Endothelial cell of umbilical vein (primary cell): ENCODE data around the gene FAM120C. TPM values are rescaled to one million over a fixed set of nuclear protein-coding genes. Genes with fewer than 3 reads are reported as not detected.

Experiments
- BruUV-seq: library from RNA; stranded (reverse); fragments of 400-500 nt; replicated peaks from 2 replicates; lab custom pipeline; 2021; lab: Mats Ljungman, UMichigan
- CTCF ChIA-PET: fragments of 300-600, 350-600 bp; sonication (Branson Sonifier 250); formaldehyde crosslinking; loops from one replicate; lab custom pipeline; 2021; ENCODE audit warnings: antibody characterized with exemption, inconsistent platforms; lab: Charles Lee
- POLR2A ChIA-PET: fragments of 300-600, 350-600 bp; sonication (Branson Sonifier 250); formaldehyde crosslinking; loops from one replicate; lab custom pipeline; 2021; ENCODE audit warnings: antibody characterized with exemption, inconsistent platforms; lab: Charles Lee
- DNase-seq: peaks from one replicate; pipeline ENCODE4 v3.0.0-alpha.2; 2011; ENCODE audit warnings: low read depth, low spot score
- FAIRE-seq: peaks from 2 replicates; lab custom pipeline; 2011; peaks lifted over from hg19 to GRCh38; lab: Jason Lieb, UNC
- H2AFZ ChIP-seq: 2 replicates; pipeline ENCODE4 v1.6.0; 2012; ENCODE audit warnings: low read depth, low read length, control low read depth, inconsistent platforms
- H3K27ac ChIP-seq: 2 replicates; pipeline ENCODE4 v1.5.1; 2011; ENCODE audit warnings: low read depth, mild to moderate bottlenecking, control low read depth, low read length, moderate library complexity; ENCODE audit not compliant: insufficient read depth
- H3K27me3 ChIP-seq, 2 experiments: 2 replicates each; pipeline versions ENCODE4 v1.6.0 to v1.6.1; 2011; ENCODE audit warnings: low read length in 2 of 2, mixed read lengths in 1 of 2; ENCODE audit not compliant: control insufficient read depth in 2 of 2, insufficient read depth in 2 of 2
- H3K36me3 ChIP-seq, 2 experiments: 2 replicates in 1 of 2; 3 replicates in 1 of 2; pipeline ENCODE4 v1.5.1; 2011; ENCODE audit warnings: low read length in 2 of 2, mild to moderate bottlenecking in 1 of 2, moderate library complexity in 1 of 2; ENCODE audit not compliant: control insufficient read depth in 2 of 2, insufficient read depth in 2 of 2; ENCODE audit errors: extremely low read depth in 1 of 2
- H3K4me1 ChIP-seq: 3 replicates; pipeline ENCODE4 v1.5.1; 2011; ENCODE audit warnings: mild to moderate bottlenecking, low read length; ENCODE audit not compliant: control insufficient read depth, insufficient read depth; ENCODE audit errors: extremely low read depth
- H3K4me2 ChIP-seq: 2 replicates; pipeline ENCODE4 v1.6.1; 2011; ENCODE audit warnings: low read length, control low read depth, mixed read lengths; ENCODE audit not compliant: insufficient read depth
- H3K4me3 ChIP-seq, 3 experiments: fragments of 200-600 bp in 1 of 3; sonication (generic), shearing (Covaris generic) in 1 of 3; replicated peaks in 1 of 3; 2 replicates each; pipeline ENCODE4 v1.5.1; 2011 to 2016; ENCODE audit warnings: control low read depth in 3 of 3, low read length in 3 of 3, mild to moderate bottlenecking in 2 of 3, inconsistent platforms in 1 of 3, low read depth in 1 of 3, moderate library complexity in 1 of 3; ENCODE audit not compliant: insufficient read depth in 1 of 3
- H3K79me2 ChIP-seq: 2 replicates; pipeline ENCODE4 v1.6.0; 2012; ENCODE audit warnings: low read length, inconsistent platforms; ENCODE audit not compliant: control insufficient read depth, insufficient read depth
- H3K9ac ChIP-seq: replicated peaks from 2 replicates; pipeline ENCODE3; 2011; ENCODE audit warnings: low read length, control low read depth; ENCODE audit not compliant: insufficient read depth; ENCODE audit errors: extremely low read depth
- H3K9me1 ChIP-seq: replicated peaks from 3 replicates; pipeline ENCODE4 v1.6.0; 2011; ENCODE audit warnings: mild to moderate bottlenecking, low read length; ENCODE audit not compliant: control insufficient read depth, insufficient read depth; ENCODE audit errors: extremely low read depth
- H3K9me3 ChIP-seq: replicated peaks from 2 replicates; pipeline ENCODE4 v1.5.1; 2012; ENCODE audit warnings: low read length, inconsistent platforms; ENCODE audit not compliant: control insufficient read depth, insufficient read depth
- H4K20me1 ChIP-seq: replicated peaks from 2 replicates; pipeline ENCODE3; 2011; ENCODE audit warnings: mild to moderate bottlenecking, low read length; ENCODE audit not compliant: control insufficient read depth, insufficient read depth; ENCODE audit errors: extremely low read depth
- EZH2 ChIP-seq: IDR thresholded peaks from 2 replicates; pipeline ENCODE4 v1.6.1; 2012; ENCODE audit warnings: borderline replicate concordance, low read depth, mild to moderate bottlenecking, moderate library complexity, low read length, inconsistent platforms; ENCODE audit not compliant: severe bottlenecking
- FOS ChIP-seq: IDR thresholded peaks from 2 replicates; pipeline ENCODE4 v1.6.1; 2011; ENCODE audit warnings: mild to moderate bottlenecking, low read length, moderate library complexity, borderline replicate concordance; ENCODE audit not compliant: insufficient read depth
- GATA2 ChIP-seq: IDR thresholded peaks from 2 replicates; pipeline ENCODE4 v1.7.0; 2011; ENCODE audit warnings: low read depth, mild to moderate bottlenecking, moderate library complexity, mixed read lengths, low read length; ENCODE audit not compliant: insufficient read length, insufficient read depth
- JUN ChIP-seq: IDR thresholded peaks from 2 replicates; pipeline ENCODE4 v1.6.1; 2011; ENCODE audit warnings: borderline replicate concordance, low read depth; ENCODE audit not compliant: insufficient read length, insufficient read depth
- MYC ChIP-seq: IDR thresholded peaks from one replicate; pipeline ENCODE4 v1.6.1; 2011; ENCODE audit warnings: mild to moderate bottlenecking, low read depth, low read length
- POLR2A ChIP-seq: IDR thresholded peaks from 2 replicates; pipeline ENCODE4 v1.6.1; 2012; ENCODE audit warnings: low read depth, mild to moderate bottlenecking, control low read depth, low read length
- POLR2AphosphoS5 ChIP-seq: IDR thresholded peaks from 2 replicates; pipeline ENCODE4 v1.6.1; 2012; ENCODE audit warnings: low read depth, mild to moderate bottlenecking, control low read depth, low read length, moderate library complexity; ENCODE audit not compliant: insufficient read depth
- dilution Hi-C: fragments of 300-500 bp; cut with MboI; formaldehyde crosslinking; loops from one replicate; pipeline ENCODE4 v1.15.0; 2019; ENCODE audit warnings: low sequenced_read_pairs; ENCODE audit not compliant: extremely low pct_ligation_motif_present
- intact Hi-C: fragments of 100-400 bp; cut with micrococcal nuclease; formaldehyde crosslinking; loops from one replicate; pipeline ENCODE4 v1.10.0; 2022
- polyA plus RNA-seq, 4 experiments: library from polyadenylated mRNA; depleted of rRNA in 3 of 4; stranded (reverse) in 3 of 4; unstranded in 1 of 4; fragments of >200 nt; gene quantifications; 2 replicates each; pipeline versions ENCODE4 v1.2.1 to v1.2.3, GENCODE V29; 2011 to 2012; ENCODE audit warnings: missing spikeins in 1 of 4
- total RNA-seq: library from RNA; stranded (reverse); gene quantifications from 2 replicates; pipeline ENCODE4 v1.2.3, GENCODE V29; 2021
- TF ChIP-seq, protein P1 (sequence below): IDR thresholded peaks from 2 replicates; pipeline ENCODE4 v1.6.1; 2011; ENCODE audit not compliant: insufficient read depth, insufficient read length
- TF ChIP-seq, protein P2 (sequence below), 2 donors: IDR thresholded peaks; 1 replicate in 1 of 2; 2 replicates in 1 of 2; pipeline ENCODE4 v1.5.1; 2011; ENCODE audit warnings: low read length in 2 of 2, mild to moderate bottlenecking in 2 of 2, moderate library complexity in 2 of 2, control low read depth in 1 of 2, inconsistent platforms in 1 of 2, low read depth in 1 of 2; ENCODE audit not compliant: insufficient read depth in 1 of 2; ENCODE audit errors: extremely low read depth in 1 of 2

FAM120C gene
- total and polyA plus RNA-seq, 2 donors (not counting 3 experiments of a cell fraction or from before 2014, with no cell fraction given), result 4.2 to 11.4 TPM

DNA sequence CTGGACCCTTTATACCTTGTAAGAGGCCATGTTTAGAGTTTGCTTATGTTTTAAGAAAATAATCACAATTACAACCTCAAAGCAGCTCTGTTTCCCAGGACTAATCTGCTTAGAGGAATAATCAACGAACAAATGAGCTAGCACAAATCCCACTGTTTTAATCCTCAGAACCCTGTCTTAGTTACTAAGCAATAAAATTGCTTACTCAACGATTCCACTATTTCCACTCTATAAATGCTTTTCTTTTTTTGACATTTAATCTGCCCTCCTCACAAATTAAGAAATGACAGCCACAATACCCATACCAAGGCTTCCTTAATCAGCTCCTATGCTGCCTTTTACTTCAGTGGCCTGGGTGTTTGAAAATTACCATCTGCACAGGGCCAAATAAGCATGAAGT lies 48.8 kb downstream of the FAM120C start:
- no peak for DNase-seq
- H4K20me1 ChIP-seq, result no peaks in the 10 kb centered on the region
- peaks cover 0 to 4% of the 10 kb centered on the region in 2 experiments for H3K36me3 ChIP-seq
- H3K9me3 ChIP-seq, result no peaks in the 10 kb centered on the region
- no peak overlapping the region for H2AFZ ChIP-seq
- no peak overlapping the region for H3K4me2 ChIP-seq
- no peaks in the 10 kb centered on the region for H3K4me1 ChIP-seq
- no peaks in the 10 kb centered on the region for H3K27me3 ChIP-seq
- TF ChIP-seq POLR2AphosphoS5 (no peak), MYC (no peak), POLR2A (no peak), EZH2 (no peak), FOS (no peak), GATA2 (no peak), JUN (no peak)
- TF ChIP-seq, protein P1, sequence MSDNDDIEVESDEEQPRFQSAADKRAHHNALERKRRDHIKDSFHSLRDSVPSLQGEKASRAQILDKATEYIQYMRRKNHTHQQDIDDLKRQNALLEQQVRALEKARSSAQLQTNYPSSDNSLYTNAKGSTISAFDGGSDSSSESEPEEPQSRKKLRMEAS, result no peak
- TF ChIP-seq, protein P2, sequence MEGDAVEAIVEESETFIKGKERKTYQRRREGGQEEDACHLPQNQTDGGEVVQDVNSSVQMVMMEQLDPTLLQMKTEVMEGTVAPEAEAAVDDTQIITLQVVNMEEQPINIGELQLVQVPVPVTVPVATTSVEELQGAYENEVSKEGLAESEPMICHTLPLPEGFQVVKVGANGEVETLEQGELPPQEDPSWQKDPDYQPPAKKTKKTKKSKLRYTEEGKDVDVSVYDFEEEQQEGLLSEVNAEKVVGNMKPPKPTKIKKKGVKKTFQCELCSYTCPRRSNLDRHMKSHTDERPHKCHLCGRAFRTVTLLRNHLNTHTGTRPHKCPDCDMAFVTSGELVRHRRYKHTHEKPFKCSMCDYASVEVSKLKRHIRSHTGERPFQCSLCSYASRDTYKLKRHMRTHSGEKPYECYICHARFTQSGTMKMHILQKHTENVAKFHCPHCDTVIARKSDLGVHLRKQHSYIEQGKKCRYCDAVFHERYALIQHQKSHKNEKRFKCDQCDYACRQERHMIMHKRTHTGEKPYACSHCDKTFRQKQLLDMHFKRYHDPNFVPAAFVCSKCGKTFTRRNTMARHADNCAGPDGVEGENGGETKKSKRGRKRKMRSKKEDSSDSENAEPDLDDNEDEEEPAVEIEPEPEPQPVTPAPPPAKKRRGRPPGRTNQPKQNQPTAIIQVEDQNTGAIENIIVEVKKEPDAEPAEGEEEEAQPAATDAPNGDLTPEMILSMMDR (IDR thresholded peaks at IDR 0.05; ENCODE audit: extremely low read depth in 1 of 2, insufficient read depth in 1 of 2, low read depth in 1 of 2, low read length in 2 of 2), result no peak
- no peaks in the 10 kb centered on the region for H3K79me2 ChIP-seq
- H3K4me3 ChIP-seq, result no peak overlapping the region
- no TSS peak for BruUV-seq
- CTCF ChIA-PET, result no interaction called here
- no peaks in the 10 kb centered on the region for H3K9me1 ChIP-seq
- H3K9ac ChIP-seq, result no peak overlapping the region
- intact Hi-C loops, result no loop called here
- POLR2A ChIA-PET, result no interaction called here
- dilution Hi-C loops, result no loop called here
- FAIRE-seq, result no peak
- no peak overlapping the region for H3K27ac ChIP-seq
